ENCODE measurements around the gene C1GALT1C1L.
"Not testable (repeated sequence)": the region's sequence is repeated elsewhere in the genome, so short reads cannot be mapped to it uniquely, and the experiment has no call there.

The C1GALT1C1L gene

DNA sequence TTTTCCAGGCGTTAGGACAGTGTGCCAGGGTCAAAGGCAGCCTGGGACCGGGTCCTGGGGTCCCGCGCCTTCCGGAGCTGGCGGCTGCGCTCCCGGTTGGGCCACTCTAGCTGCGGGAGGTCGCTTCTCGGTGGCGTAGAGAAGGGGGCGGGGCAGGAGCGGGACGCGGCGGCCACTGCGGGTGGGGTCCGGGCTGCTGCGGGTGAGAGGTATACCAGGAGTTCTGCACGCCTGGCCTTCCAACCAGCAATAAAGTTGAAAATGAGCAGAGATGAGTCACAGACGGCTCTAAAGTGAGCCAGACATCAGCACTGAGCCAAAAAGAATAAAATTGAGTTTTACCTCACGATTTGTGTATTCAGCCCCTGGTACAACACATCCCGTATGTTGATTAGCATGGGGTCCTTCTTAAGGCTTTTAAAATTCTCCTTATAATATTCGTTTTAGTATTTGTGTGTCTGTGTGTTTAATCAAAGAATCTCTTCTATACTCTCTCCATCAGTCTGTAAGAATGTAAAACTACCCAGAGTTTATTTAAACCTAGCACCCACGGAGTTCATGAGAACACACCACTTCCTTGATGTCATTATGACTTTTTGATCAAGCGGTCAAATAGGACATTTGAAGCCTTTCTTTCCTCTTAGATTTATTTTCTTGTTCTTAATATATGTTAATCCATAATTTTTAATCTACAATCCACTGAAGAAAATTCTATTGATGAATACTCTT, at the start of gene C1GALT1C1L:
TSS of gene C1GALT1C1L (minus strand) at position 108 of the 729 bp plus-strand sequence. CDS start at position 1, 107 bp downstream.
- DNase-seq (ENCODE audit: extremely low read depth in 1 of 2, low read depth in 1 of 2) = peak in 1 of 2 donors; percentile 34

DNA sequence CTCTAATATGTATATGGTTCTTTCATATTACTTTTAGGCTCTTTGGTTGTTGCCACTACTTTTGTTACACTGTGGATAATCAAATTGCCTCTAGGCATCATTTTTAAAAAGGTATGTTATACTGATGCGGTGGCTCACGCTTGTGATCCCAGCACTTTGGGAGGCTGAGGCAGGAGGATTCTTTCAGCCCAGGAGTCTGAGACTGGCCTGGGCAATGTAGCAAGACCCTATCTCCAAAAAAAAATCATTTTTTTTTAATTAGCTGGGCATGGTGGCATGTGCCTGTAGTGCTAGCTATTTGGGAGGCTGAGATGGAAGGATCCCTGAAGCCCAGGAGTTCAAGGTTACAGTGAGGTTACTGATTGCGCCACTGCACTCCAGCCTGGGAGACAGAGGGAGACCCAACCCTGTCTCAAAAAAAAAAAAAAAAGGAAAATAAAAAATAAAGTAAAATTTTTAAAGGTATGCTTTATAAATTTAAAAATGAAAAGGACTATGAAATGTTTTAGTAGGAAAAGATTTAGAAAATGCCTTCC, 49.5 kb upstream of the C1GALT1C1L start:
- no peak for DNase-seq (ENCODE audit: extremely low read depth in 1 of 2, low read depth in 1 of 2)

DNA sequence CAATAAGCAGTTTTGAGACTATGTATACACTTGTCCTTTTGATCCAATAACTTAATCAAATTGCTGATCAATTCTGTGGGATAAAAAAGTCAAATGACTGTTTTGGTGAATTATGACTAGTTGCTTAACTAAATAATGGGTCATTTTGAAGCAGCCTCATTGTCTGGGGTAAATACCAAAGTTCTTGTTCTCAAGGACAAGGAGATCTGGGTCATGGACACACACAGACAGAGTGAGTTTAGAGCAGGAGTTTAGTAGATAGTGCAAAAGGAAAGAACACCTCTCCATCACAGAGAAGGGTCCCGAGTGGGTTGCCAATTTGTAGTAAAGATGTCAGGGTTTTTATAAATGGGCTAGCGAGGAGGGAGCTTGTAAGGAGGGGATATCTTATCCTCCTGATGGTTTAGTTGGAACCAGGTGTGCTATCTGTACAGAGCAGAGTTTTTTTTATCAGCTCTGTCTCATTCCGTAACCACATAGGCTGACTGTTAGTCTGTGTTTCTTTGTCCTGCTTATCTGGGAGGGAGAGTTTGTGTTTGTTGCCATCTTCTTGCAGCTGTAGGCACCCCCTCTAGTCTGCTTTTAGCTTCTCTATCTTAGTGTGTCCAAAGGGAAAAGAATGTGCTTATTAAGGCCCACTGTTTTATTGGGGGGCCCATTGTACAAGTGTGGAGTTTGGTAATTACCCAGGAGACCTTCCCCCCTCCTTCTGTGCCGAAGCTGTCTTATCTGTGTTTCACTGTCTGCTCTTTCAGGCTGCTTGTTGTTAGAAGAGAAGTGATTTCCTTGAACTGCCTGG, 48.7 kb upstream of the C1GALT1C1L start:
- DNase-seq (ENCODE audit: extremely low read depth in 1 of 2, low read depth in 1 of 2) = no peak

DNA sequence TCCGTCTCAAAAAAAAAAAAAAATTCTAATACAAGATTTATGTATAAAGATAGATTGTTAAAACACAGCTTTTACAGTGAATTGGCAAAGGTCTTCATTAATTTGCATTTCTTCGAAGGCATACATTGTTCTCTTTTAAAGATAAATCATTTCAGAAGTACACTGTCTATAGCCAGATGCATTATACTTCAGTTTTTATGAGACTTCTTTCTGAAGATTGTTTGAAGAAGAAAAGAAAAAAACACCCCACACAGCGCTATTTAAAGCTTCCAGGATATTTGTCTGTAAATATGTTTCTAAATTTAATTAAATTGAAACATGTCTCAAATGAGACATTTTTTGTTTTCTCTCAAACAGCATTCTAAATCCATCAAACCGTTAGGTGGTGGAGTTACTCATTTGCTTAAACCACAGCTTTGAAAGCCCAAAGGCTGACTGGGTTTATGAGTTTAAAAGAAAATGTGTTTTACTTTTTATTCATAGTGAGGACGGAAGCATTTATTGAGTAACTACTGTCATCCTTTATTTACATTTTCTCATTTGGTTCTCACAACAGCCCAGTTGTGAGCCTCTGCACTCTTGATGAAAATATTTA, 42.4 kb upstream of the C1GALT1C1L start:
- DNase-seq (ENCODE audit: extremely low read depth in 1 of 2, low read depth in 1 of 2) = no peak

DNA sequence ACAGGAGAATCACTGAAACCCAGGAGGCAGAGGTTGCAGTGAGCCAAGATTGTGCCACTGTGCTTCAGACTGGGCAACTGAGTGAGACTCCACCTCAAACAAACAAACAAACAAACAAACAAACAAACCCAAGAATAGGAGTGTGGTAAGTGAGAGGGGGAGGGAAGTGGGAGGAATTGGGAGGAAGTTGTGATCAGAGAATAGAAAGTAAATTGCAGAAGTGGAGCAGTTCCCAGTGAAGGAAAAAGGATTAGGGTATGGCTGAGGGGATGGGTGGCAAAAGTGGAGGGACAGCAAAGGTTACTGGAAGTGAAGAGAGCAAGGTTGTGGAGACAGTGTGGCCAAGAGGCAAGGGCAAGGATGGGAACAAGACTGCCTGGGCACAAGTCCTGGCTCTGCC, 41.1 kb upstream of the C1GALT1C1L start:
- no peak for DNase-seq (ENCODE audit: extremely low read depth in 1 of 2, low read depth in 1 of 2)

DNA sequence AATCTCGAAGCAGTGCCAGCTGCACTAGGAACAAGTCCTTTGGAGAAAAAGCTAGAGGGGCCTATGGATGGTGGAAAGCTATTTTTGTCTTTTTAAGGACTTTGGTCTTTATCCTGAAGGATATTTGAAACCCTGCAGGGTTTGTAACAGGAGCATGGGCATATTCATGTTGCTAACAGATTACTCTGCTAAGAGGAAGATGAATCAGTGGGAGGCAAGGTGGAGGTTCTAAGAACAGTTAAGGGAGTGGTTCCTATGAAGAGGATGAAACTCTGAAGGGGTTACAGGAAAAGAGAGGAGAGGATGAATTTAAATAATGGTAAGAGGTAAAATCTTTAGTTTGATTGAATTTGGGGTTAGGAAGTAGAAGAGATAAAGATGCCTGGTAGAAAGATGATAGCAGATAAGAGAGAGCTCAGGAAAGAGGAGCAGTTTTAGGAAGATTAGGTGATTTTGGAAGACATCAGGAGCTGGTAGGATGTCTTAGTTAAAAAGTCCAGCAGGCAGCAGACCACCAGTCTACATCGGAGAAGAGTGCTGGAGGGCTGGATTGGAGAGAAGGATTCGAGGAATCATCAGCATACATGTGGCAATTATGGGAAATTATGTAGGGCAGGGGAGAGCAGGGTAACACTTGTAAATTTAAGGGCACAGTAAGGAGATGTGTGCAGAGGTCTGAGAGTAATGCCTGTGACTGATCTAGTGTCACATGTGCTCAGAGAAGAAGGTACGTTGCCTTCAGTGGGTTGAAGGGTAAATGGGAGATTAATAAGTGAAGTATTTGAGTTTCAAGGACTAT, 39.3 kb upstream of the C1GALT1C1L start:
- no peak for DNase-seq (ENCODE audit: extremely low read depth in 1 of 2, low read depth in 1 of 2)

DNA sequence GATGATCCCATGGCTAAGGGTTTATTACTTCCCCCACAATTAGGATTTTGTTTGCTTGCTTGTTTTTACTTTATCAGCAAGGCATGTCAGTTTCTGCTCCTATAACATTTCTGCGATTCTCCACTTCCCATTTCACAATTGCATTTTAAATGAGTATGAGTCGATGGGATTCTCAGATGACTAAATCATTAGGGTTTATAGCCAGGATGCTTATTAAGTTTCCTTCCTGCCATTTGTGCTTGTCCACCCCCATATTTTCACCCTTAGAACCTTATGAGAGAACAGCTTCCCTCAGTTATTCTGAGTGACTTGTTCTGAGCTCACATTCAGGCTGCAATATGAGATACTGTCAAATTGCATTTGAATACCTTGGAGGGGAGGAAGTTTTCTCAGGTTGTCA, 37.9 kb upstream of the C1GALT1C1L start:
- no peak for DNase-seq (ENCODE audit: extremely low read depth in 1 of 2, low read depth in 1 of 2)

DNA sequence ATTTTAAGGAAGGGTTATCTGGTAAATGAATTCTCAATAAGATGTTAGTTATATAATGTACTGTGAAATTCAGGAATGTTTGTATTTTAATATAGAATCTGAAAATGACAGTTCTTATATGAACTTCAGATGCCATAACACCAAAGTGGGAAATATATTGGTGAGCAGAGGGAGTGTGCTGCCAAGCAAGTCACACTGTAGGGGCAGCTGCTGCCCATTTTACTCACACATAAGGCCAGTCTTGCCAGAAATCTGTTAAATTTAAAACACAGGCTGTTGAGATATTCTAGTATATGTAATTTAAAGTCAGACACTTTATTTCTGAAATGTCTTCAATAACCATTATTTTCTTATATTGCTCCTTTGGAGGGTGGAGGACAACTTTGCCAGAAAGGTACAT, 34.6 kb upstream of the C1GALT1C1L start:
- DNase-seq (ENCODE audit: extremely low read depth in 1 of 2, low read depth in 1 of 2) = no peak

DNA sequence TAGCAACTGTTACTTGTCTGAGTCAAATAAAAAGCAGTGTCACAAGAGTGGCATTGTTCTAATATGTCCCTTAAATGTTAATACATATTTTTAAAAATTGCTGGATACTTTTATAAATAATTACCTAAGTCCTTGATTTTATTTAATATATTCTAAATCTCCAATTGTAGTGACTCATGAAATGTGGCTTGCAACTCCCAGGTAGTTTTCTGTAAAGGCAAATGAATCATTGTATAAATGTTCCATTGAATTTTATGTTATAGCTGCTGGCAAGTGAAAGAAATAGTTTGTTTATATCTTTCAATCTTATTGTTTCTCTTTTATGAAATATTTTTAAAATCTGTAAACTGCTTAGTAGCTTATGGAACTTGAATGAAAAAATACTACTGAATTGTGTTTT, 32.7 kb upstream of the C1GALT1C1L start:
- DNase-seq (ENCODE audit: extremely low read depth in 1 of 2, low read depth in 1 of 2) = no peak

DNA sequence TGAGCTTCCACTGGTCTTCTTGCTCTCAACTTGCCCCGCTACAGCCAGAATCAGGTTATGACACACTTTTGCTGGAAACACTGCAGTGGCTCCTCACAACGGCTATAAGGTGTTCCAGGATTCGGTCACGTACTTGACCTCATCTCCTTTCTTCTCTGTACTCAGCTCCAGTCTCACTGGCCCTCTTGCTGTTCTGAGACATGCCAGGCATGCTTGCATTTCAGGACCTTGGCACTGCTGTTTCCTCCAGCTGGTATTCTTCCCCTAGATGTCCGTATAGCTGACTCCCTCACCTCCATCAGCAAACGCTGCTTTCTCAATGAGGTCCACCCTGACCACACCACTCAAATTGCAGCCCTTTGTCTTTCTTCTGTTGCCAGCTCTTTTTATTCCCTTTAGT, 31.9 kb upstream of the C1GALT1C1L start:
- DNase-seq (ENCODE audit: extremely low read depth in 1 of 2, low read depth in 1 of 2) = no peak

DNA sequence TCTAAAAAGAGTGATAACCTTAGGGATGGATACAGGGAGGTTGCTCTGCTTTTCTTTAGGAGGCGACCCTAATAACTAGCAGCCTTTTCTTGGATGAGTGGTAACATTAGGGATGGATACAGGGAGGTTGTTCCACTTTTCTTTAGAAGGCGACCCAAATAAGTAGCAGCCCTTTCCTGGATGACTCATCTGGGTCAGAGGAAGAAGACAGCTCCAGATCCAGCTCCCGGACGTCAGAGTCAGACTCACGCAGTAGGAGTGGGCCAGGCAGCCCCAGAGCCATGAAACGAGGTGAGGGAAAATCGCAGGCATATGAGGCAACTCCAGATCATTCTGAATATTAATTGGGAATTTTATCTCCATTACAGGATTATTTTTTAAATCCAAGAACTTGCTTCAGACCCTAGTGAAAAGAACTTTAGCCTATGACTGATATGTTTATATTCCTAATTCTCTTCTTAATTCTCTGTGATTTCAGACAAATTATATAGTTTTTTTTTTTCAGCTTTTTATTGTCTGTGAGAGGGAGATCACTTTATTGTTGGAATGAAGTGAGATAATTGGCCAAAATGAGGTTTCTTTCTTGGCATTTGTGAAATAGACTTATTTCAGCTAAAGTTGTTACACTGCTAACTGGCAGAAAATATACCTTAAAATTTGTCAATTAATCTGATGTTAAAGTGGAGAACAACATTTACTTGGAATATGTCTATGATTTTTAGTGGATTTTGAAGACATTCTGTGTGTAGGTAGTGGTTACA, 31.2 kb upstream of the C1GALT1C1L start:
- DNase-seq (ENCODE audit: extremely low read depth in 1 of 2, low read depth in 1 of 2) = no peak

DNA sequence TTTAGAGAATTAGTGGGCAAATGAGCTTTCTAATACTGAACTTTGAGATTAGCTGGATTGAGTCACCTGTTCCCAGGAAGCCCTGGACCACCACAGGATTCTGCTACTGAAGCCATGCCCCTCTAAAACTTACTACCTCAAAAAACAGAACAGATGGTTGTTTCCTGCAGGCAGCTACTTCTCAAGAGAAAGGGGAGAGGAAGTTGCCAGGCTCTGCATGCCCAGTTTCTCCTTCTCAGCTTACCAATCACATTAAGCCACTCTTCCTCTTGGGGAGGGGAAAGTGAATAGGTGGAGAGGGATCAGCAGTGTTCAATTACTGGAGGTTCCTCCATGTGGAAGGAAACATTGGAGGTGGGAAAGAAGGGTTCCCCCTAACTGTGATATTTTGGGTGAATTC, 24.9 kb upstream of the C1GALT1C1L start:
- no peak for DNase-seq (ENCODE audit: extremely low read depth in 1 of 2, low read depth in 1 of 2)

DNA sequence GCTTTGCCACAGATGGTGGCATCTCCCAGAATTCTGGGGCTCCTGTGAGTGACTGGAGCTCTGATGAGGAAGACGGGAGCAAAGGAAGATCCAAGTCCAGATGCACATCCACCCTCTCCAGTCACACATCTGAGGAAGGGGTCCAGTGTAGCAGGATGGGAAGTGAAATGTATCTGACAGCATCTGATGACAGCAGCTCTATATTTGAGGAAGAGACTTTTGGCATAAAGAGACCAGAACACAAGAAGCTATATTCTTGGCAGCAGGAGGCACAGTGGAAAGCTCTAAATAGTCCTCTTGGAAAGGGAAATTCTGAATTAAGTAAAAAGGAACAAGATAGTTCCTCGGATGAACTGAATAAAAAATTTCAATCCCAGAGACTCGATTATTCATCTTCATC, 23.5 kb upstream of the C1GALT1C1L start:
- no peak for DNase-seq (ENCODE audit: extremely low read depth in 1 of 2, low read depth in 1 of 2)

DNA sequence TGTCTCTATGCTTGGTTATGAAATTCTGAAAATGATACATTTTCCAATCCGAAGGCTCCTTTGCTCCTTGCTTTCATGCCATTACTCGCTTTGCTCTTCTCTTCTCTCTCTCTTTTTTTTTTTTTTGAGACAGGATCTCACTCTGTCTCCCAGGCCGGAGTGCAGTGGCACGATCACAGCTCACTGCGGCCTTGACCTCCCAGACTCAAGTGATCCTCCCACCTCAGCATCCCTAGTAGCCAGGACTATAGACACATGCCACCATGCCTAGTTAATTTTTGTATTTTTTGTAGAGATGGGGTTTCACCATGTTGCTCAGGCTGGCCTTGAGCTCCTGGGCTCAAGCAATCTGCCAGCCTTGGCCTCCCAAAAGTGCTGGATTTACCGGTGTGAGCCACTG, 21.9 kb upstream of the C1GALT1C1L start:
- not testable (repeated sequence) for DNase-seq (ENCODE audit: extremely low read depth in 1 of 2, low read depth in 1 of 2)

DNA sequence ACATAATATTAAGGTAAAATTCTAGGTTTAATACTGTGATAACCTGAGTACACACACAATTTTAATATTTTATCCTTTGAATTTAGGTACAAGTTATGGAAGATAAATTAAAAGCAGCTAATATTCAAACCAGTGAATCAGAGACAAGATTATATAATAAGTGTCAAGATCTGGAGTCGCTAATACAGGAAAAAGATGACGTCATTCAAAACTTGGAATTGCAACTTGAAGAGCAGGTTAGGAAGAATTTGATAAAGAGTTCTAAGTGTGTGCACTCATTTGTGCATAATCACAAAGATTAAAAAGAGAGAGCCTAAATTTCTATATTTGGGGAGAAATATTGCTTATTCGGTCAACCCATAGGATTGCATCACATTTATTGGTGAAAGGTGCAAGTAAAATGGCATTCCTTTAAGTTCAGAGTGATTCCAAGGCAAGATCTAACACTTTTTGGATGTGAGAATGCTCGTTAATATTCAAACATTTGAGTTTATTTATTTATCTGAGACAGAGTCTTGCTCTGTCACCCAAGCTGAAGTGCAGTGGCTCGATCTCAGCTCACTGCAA, 16.3 kb upstream of the C1GALT1C1L start:
- DNase-seq (ENCODE audit: extremely low read depth in 1 of 2, low read depth in 1 of 2) = no peak

DNA sequence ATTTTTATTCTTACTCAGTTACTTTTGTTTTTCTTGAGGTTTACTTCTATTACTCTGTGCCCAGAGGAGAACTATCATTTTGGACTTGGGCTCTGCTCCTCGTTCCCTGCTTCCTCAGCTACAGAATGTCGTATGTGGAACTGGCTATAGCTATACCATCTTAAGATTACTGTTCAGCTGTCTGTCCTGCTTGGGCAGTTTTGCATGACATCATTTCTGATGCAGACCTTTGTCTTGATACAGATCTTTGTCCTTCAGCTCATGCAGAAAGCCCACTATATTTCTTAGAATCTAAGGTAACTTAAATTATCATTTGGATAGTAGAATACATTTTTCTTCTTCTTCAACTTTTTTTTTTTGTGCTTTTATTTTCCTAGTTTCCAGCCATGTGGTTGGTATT, 13.8 kb upstream of the C1GALT1C1L start:
- no peak for DNase-seq (ENCODE audit: extremely low read depth in 1 of 2, low read depth in 1 of 2)

DNA sequence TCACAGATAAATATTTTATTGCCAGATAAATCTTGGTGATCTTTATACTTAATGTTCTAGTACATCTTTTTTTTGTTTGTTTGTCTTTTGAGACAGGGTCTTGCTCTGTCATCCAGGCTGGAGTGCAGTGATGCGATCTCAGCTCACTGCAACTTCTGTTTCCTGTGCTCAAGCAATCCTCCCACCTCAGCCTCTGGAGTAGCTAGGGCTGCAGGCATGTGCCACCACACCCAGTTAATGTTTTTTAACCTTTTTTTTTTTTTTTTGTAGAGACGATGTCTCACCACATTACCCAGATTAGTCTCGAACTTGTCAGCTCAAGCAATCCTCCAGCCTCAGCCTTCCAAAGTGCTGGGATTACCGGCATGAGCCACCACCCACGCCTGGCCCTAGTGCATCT, 9.1 kb upstream of the C1GALT1C1L start:
- DNase-seq (ENCODE audit: extremely low read depth in 1 of 2, low read depth in 1 of 2) = no peak

DNA sequence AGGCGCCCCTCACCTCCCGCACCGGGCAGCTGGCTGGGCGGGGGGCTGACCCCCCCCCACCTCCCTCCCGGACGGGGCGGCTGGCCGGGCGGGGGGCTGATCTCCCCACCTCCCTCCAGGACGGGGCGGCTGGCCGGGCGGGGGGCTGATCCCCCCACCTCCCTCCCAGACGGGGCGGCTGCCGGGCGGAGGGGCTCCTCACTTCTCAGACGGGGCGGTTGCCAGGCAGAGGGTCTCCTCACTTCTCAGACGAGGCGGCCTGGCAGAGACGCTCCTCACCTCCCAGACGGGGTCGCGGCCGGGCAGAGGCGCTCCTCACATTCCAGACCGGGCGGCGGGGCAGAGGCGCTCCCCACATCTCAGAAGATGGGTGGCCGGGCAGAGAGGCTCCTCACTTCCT, 1.6 kb upstream of the C1GALT1C1L start:
- not testable (repeated sequence) for DNase-seq (ENCODE audit: extremely low read depth in 1 of 2, low read depth in 1 of 2)

DNA sequence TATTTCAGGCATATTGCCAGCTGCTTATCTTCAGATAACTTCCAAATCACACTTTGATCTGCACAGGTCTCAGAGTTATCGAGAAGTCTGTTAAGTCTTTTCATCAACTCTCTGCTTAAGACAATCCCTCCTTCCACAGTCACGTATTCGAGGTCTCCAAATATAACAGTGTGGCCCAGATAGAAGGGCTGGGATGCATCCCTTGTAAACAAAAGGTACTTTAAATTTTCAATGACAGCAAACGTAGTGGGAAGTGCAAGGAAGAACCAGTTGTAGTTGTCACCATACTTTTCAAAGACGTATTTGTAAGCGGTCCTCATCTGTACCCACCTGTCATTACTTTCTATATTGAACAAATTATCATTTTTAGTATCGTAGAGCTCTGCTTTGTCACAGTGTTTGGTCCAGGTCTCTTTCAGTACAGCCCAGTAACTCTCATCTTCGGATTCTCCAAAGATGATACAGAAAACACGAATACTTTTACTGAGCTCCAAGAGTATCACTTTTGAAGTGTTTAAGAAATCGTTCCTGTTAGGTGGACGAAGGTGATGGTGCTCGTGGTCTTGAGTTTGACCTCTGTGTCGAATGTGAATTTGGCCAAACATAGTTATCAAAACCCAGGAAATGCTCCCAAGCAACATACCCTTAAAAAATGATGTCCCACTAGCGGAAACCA, 445 bp downstream of the C1GALT1C1L start:
- no peak for DNase-seq (ENCODE audit: extremely low read depth in 1 of 2, low read depth in 1 of 2)
